IPS-18c (cell line): ENCODE measurements around the gene PUDP.
"Not testable (repeated sequence)": the region's sequence is repeated elsewhere in the genome, so short reads cannot be mapped to it uniquely, and the experiment has no call there.

Source experiments
- H3K4me3 ChIP-seq: 2 replicates; pipeline ENCODE4 v1.7.0; 2013; ENCODE audit warnings: low read depth, mild to moderate bottlenecking, low read length, moderate library complexity; ENCODE audit not compliant: insufficient read depth
- H3K9me3 ChIP-seq: one replicate; pipeline ENCODE4 v1.6.1; 2013; ENCODE audit warnings: mild to moderate bottlenecking, low read length, moderate library complexity; ENCODE audit not compliant: control insufficient read depth, insufficient read depth

Gene PUDP

GRCh38 chrX:7119950-7120877, 27.7 kb downstream of the PUDP start:
- no peak overlapping the region for H3K4me3 ChIP-seq
- peaks cover 2% of the 10 kb centered on the region for H3K9me3 ChIP-seq

DNA sequence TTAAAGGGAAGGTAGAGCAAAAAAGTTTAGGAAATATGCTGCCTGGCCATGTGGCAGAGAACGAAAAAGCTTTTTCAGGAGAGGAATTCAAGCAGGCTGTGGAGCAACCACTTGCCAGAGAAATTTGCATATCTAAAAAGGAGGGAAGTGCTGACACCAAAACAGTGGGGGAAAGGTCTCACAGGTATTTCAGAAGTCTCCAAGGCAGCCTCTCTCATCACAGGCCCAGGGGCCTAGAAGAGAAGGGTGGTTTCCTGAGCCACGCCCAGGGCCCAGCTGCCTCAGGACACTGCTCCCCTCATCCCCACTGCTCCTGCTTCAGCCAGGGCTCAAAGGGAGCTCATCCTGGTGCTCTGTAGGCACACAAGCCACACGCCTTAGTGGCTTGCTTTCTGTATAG, 30.4 kb downstream of the PUDP start:
- peaks cover 2% of the 10 kb centered on the region for H3K9me3 ChIP-seq
- H3K4me3 ChIP-seq: no peak overlapping the region

DNA sequence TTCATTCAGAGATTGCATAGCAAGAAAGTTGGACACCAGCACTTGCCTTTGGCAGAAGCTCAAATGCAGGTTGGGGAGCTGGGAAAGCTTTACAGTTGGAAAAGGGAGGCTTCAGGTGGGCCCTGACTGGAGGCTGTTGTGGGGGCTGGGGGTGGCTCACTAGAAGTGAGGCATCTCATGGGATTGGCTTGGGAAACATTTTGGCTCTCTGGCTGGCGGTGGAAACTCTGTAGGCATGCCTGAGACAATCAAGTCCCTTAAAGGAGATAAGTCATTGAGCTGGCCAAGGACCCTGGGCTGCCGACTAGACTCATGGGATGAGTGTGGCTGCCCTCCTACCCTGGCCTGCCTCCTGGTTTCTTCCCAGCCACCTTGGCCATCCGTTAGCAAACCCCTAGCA, 31.9 kb downstream of the PUDP start:
- peaks cover 2% of the 10 kb centered on the region for H3K9me3 ChIP-seq
- no peak overlapping the region for H3K4me3 ChIP-seq

DNA sequence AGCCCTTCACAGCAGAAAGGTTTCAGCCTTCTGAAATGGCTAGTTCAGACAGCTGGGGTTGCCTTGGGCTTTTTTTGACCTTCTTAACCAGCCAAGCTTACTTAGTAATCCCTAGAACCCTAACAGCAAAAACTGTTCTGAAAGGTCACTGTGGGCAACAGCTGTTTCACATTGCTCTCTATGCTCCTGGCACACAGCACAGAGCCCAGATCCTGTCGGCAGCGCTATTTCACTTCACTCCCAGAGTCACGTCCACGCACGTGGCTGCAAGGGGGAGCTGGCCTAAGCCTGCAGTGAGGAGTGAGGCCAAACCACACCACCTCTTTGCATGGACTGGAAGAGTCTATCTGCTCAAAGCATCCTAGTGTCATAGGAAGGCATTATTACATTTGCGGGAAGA, 32.4 kb downstream of the PUDP start:
- Histone ChIP-seq H3K9me3 (no peaks in the 10 kb centered on the region), H3K4me3 (no peak overlapping the region)

DNA sequence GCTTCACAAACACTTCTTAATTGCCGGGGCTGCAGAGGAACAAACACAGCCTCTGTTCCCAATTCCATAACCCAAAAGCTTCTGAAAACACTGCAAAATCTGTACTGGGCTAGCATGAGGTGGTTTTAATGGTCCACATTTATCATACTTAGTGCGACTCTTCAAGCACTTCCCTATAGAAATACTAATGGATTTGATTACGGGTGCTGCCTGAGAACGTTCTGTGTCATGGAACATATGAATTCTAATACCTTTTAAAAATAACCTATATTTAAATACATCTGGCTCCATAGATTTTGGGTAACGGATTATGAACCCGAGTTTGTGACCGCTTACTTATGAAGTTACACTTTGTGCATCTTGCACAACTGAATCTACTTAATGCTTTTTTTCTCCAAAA, 35.9 kb downstream of the PUDP start:
- H3K4me3 ChIP-seq: no peak overlapping the region
- peaks cover 12% of the 10 kb centered on the region for H3K9me3 ChIP-seq

- Histone ChIP-seq H3K4me3 (no peak overlapping the region), H3K9me3 (peaks cover 14% of the 10 kb centered on the region)
Observed at GRCh38 chrX:7111518-7111917, 36.4 kb downstream of the PUDP start.

GRCh38 chrX:7110821-7111276, 37.1 kb downstream of the PUDP start:
- no peak overlapping the region for H3K4me3 ChIP-seq
- peaks cover 14% of the 10 kb centered on the region for H3K9me3 ChIP-seq

- Histone ChIP-seq H3K9me3 (peaks cover 14% of the 10 kb centered on the region), H3K4me3 (no peak overlapping the region)
Observed at GRCh38 chrX:7109838-7110793, 37.8 kb downstream of the PUDP start.

DNA sequence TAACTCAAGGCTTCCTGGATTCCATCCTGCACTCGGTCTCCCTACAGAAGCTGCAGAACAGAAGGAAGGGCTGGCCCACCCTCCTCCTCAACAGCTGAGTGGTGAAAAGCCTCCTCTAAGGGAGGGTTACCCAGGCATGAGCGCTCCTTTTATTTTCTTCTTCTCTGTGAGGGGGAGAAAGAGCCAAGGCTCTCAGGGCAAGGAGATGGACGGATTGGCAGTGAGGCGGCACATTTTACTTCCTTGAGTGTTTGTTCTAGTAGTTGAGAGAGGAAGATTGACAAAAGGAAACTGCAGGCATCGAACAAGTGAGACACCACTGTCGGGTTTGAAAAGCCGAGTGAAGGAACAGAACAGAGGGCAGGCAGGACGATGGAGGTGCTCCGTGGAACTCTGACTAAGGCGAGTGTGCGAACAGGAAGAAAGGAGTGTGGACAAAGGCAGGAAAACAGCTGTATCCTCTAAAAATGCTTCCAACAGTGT, 38.9 kb downstream of the PUDP start:
- Histone ChIP-seq H3K4me3 (no peak overlapping the region), H3K9me3 (peaks cover 14% of the 10 kb centered on the region)

DNA sequence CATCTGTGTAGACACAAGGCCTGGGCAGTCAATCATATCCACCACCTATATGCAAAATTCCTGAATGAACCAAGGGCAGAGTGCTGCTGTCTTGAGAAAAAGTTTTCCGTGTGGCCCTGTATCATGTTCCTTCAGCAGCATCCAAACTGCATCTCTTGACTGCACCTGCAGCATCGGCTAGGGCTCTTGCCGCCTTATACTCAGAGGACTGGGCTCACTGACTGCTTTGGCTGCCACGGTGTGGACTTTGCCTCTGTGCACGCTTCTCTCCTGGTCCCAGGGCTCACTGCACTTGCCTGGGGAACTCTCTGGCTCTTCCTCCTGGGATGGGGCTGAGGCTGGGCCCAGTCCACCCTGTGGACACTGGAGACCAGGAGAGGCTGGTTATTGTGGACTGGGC, 39.9 kb downstream of the PUDP start:
- H3K4me3 ChIP-seq: no peak overlapping the region

DNA sequence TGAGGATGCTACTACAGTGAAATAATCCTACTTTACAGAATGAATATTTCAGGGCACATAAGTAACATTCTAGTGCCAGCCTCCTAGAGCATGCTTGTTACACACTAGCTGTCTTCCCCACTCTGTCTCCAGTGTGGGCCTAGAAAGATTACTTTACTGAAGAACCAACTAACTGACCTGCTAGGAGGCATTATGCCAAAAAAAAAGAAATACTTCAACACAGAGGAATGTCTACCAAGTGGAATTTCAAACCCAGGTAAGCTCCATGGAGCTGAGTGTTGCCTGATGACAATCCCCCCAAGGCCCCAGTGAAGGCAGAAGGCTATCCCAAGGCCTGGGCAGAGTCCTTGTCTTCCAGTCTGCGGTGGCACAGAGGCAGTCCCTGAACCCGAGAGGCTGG, 41.3 kb downstream of the PUDP start:
- Histone ChIP-seq H3K9me3 (peaks cover 14% of the 10 kb centered on the region), H3K4me3 (no peak overlapping the region)

More for the DNA sequence above, 39.9 kb downstream of the PUDP start:
- H3K9me3 ChIP-seq: peaks cover 14% of the 10 kb centered on the region

DNA sequence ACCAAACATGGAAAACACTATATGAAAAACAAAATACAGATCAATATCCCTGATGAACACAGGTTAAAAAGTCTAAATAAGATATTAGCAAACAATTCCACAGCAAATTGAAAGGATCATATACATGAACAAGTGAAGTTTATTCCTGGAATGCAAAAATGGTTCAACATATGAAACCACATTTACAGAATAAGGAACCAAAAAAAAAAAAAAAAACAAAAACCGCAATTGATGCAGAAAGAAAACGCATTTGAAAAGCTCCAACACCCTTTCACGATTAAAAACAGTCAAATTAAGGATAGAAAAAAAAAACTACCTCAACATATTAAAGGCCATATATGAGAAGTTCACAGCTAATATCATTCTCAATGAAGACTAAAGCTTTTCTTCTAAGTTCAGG, 45.8 kb downstream of the PUDP start:
- H3K9me3 ChIP-seq: peaks cover 5% of the 10 kb centered on the region
- H3K4me3 ChIP-seq: no peak overlapping the region

GRCh38 chrX:7100022-7100421, 47.9 kb downstream of the PUDP start:
- H3K4me3 ChIP-seq: no peak overlapping the region
- H3K9me3 ChIP-seq: peaks cover 2% of the 10 kb centered on the region

DNA sequence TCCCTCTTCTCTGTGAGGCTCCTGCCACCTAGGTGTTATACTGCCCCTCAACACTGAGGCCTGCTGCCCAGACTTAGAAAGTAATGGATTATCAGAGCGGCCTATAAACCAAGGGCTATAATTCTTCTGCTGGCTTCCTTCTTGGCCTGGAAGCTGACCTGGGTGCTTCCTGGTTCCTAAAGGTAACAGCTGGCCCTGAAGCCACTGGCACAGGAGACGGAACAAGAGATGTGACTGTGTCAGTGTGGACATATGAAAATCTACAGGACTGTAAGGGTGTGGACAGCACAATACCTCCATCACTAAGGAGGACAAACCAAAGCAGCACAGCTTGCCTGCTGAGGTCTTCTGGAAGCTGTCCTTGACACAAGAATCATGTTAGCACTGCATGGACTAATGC, 52.3 kb downstream of the PUDP start:
- not testable (repeated sequence) for H3K4me3 ChIP-seq

DNA sequence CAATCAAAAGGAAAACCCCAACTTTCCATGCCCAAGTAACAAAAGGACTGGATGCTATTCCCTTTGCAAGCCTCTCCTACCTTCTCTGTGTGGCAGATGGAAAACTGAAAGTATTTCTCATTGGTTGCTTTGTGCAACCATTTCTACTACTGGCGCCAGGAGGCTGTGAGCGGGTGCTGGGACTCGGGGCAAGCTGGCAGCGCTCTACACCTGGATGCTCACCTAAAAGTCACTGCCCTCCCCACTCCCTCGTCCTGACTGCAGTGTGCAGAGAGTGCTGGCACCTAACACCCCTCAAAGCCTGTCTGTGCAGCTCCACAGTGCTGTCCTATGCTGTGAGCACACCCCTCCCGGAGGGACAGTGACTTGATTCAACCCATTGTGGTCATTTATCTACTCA, 54.6 kb downstream of the PUDP start:
- Histone ChIP-seq H3K4me3 (no peak overlapping the region), H3K9me3 (peaks cover 4% of the 10 kb centered on the region)

More for the DNA sequence above, 52.3 kb downstream of the PUDP start:
- not testable (repeated sequence) for H3K9me3 ChIP-seq

DNA sequence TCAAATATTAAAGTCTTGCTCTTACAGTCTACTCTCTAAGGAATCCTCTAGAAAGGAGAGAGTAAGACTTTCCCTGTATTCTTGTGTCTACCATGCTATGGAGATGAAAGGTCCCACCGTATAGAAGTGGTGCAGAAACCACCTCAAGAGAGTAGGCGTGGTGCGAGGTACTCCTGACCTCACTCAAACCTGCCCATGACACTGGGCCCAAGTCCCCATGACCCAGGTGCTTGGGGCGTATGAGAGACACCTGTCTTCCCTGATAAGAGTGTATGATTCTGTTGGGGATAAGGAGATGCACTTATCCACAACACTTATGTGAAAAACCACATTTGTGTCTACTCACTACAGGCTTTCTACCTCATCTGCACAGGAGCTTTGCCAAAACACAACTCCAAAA, 55.4 kb downstream of the PUDP start:
- Histone ChIP-seq H3K4me3 (no peak overlapping the region), H3K9me3 (peaks cover 4% of the 10 kb centered on the region)

DNA sequence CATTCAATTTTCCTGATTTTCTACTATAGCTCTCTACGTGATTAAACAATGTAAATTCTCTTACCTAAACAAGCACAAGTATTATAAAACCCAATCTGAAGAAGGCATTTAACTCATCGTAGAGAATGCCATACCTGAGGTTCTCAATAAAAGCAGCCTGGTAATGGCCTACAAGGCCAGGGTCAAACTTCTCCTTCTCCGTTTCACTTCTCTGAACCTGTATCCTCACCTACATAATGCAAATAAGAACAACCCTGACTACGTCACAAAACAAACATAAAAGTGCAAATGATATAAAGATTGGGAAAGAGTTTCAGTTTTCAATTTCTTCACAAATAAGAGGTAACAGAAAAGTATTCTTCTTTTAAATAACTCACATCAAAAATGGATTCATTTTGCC, 56.0 kb downstream of the PUDP start:
- no peak overlapping the region for H3K4me3 ChIP-seq
- H3K9me3 ChIP-seq: peaks cover 4% of the 10 kb centered on the region

DNA sequence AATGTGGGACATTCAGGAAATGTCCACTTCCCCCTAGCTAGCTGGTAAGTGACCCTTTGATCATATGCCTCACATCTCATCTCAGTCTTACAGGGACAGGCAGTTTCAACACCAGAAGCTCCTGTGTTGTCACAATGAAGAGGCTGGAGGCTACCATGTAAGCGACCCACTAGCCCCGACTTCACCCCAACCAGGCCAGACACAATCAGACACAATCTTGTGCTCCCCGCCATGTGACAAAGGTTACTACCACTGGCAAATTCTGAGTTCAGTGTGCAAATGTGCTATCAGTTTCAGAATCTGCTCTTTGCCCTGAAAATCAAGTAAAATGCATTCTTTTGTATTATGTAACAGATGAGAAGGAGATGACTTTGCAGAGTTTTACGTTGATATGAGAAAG, 57.3 kb downstream of the PUDP start:
- Histone ChIP-seq H3K4me3 (no peak overlapping the region), H3K9me3 (peaks cover 4% of the 10 kb centered on the region)
